Measurements from ENCODE around the gene COLEC12.

The COLEC12 gene

DNA sequence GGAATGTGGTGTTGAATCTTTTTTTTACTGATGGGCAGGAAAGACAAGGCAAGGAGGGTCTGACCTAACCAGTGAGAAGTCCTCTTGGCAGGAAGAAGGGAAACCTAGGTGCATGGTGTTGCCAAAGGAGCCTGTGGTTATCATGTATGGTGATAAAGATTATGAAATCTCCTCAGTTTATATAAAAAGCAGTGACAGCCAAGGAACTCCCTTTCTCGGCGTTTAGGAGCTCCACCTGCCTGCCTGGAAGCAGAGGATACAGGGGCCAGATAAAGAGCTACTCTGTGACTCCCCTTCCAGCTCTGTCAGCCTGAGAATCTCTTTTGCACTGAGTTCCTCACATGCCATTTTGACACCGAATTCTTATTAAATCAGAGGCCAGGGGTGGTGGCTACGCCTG lies 26.1 kb downstream of the COLEC12 start:
- TF ChIP-seq CTCF (conservative IDR thresholded peaks at IDR 0.05) = no peak
- no peak for TF ChIP-seq ZFX (IDR thresholded peaks at IDR 0.05)
- no peak overlapping the region for H3K27ac ChIP-seq

DNA sequence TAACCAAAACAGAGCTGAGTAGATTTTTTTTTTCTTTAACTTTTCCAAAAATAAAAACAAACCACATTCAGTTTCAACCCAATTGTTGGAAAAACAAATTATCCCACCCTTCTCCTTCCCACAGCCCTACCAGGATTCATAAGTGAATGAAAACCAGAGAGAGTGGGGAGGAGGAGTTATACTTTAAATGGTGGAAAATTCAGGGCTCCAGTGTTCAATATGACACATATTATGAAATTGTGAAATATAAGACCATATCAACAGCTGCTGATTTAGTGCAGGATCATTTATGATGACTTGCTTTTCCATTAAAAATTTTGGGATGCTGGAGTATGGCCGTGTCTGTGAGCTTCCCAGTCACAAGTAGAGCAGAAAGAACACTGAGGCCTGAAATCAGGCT lies 26.7 kb downstream of the COLEC12 start:
- no peak overlapping the region for H3K27ac ChIP-seq

DNA sequence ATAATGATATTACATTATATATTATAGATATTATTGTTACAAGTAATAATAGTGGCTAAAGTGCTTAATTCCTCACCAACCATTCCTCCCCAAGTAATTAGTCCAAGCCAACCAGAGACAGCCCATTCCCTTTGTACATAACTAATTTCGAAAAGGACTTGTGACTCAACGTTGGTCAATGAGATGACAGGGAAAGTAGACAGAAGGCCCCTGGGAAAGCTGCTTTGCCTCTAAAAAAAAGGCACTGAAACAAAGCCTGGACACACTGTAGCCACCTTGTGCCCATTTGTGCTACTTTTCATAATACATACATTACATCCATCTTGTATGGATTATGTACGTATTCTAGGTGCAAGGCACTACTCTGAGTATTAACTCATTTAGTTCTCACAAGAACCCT lies 28.8 kb downstream of the COLEC12 start:
- TF ChIP-seq ZFX (IDR thresholded peaks at IDR 0.05) (no peak), CTCF (conservative IDR thresholded peaks at IDR 0.05) (no peak)
- H3K27ac ChIP-seq = no peak overlapping the region

More for the DNA sequence above, 26.7 kb downstream of the COLEC12 start:
- TF ChIP-seq CTCF (conservative IDR thresholded peaks at IDR 0.05) = no peak
- no peak for TF ChIP-seq ZFX (IDR thresholded peaks at IDR 0.05)

DNA sequence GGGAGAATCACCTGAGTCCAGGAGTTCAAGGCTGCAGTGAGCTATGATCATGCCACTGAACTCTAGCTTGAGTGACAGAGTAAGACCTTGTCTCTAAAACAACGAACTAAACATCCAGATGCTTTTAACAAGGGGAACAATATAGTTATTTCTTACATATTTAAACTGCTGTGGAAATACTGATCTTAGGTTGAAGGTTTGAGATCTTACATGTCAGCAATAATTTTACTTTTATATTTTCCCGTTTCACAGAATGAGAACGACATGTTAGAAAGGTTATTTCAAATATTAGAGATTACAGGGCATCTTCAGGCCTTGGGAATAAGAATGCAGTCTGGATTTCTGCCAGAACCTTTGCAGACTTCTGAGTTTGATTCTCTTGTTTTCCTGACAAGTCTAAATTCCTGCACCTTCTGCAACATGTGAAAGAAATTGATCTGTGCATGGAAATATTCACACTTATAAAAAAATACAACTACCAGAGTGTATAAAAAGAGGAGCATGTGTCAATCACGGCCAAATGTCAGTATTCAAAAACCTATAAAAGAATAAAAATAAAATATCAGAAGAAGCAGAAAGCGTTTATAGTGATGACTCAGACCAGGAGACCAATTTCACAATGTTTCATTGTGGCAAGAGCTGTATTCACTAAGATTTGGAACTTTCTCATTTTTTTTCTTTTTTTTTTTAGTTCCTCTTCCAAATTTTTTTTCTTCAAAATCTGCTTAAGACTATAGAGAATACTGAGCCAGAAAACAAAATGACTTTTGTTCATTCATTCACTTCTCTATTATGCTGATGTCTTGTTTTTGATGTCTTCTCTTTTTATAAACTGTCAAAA lies 29.6 kb downstream of the COLEC12 start:
- TF ChIP-seq ZFX (IDR thresholded peaks at IDR 0.05) = no peak
- no peak for TF ChIP-seq CTCF (conservative IDR thresholded peaks at IDR 0.05)
- no peak overlapping the region for H3K27ac ChIP-seq

- H3K27ac ChIP-seq = no peak overlapping the region
- TF ChIP-seq CTCF (conservative IDR thresholded peaks at IDR 0.05) (0 out of 2 replicates have a peak, but pooled peaks have one; percentile 9), ZFX (IDR thresholded peaks at IDR 0.05) (no peak)
Observed at GRCh38 chr18:468955-469790, 31.3 kb downstream of the COLEC12 start.

- no peak overlapping the region for H3K27ac ChIP-seq
- no peak for TF ChIP-seq ZFX (IDR thresholded peaks at IDR 0.05)
- no peak for TF ChIP-seq CTCF (conservative IDR thresholded peaks at IDR 0.05)
Observed at GRCh38 chr18:463827-464541, 36.5 kb downstream of the COLEC12 start.
